ENCODE data around the gene TBCK. TPM values are rescaled to one million over a fixed set of nuclear protein-coding genes. Genes with fewer than 3 reads are reported as not detected.

Gene TBCK
- total RNA-seq, 1 experiment from 2014 or later = 22.3 TPM

- H3K9me3 ChIP-seq (ENCODE audit: control insufficient read depth in 1 of 2, insufficient read depth in 1 of 2, low read depth in 1 of 2, low read length in 2 of 2) = no peaks in the 10 kb centered on the region
- H3K27me3 ChIP-seq (ENCODE audit: insufficient read depth, low read length) = no peaks in the 10 kb centered on the region
- H3K9ac ChIP-seq (ENCODE audit: low read length) = no peak overlapping the region
- H3K9me2 ChIP-seq (ENCODE audit: insufficient read depth) = no peaks in the 10 kb centered on the region
- CTCF ChIA-PET = no interaction called here
- intact Hi-C loops (cut with micrococcal nuclease) = no loop called here
- H3K36me3 ChIP-seq (ENCODE audit: control insufficient read depth in 1 of 2, insufficient read depth in 2 of 2, low read length in 2 of 2) = no peaks in the 10 kb centered on the region
- no peak for DNase-seq (ENCODE audit: low read depth, low spot score)
- TF ChIP-seq ATF3 (IDR thresholded peaks at IDR 0.05) = no peak
- no peak for TF ChIP-seq TCF7L2 (IDR thresholded peaks at IDR 0.05; ENCODE audit: borderline replicate concordance, extremely low read depth, insufficient read depth, insufficient read length)
- no peak for TF ChIP-seq RAD21 (IDR thresholded peaks at IDR 0.05; ENCODE audit: low read depth)
- no peak for TF ChIP-seq SP1 (IDR thresholded peaks at IDR 0.05; ENCODE audit: low read depth)
- no peak for TF ChIP-seq ZBTB33 (IDR thresholded peaks at IDR 0.05; ENCODE audit: extremely low read depth, insufficient replicate concordance, low read length)
- TF ChIP-seq SIN3A (IDR thresholded peaks at IDR 0.05; ENCODE audit: low read depth) = no peak
- no peak for TF ChIP-seq FOSL1 (IDR thresholded peaks at IDR 0.05; ENCODE audit: low read depth)
- TF ChIP-seq SRF (IDR thresholded peaks at IDR 0.05; ENCODE audit: low read depth) = no peak
- no peak for TF ChIP-seq POLR2A (IDR thresholded peaks at IDR 0.05; ENCODE audit: borderline replicate concordance, extremely low read depth, insufficient read depth, insufficient read length)
- BruUV-seq (replicated peaks) = no TSS peak
- no peaks in the 10 kb centered on the region for H3K79me2 ChIP-seq (ENCODE audit: insufficient read depth, low read length)
- no peak overlapping the region for H2AFZ ChIP-seq (ENCODE audit: low read depth, low read length, poor library complexity, severe bottlenecking)
- H4K20me1 ChIP-seq (ENCODE audit: insufficient read depth) = no peaks in the 10 kb centered on the region; the same call in 1 of the 2 replicates
- no peak for ATAC-seq
- RAD21 ChIA-PET (ENCODE audit: low non-redundant PET in 1 of 2, low total read pairs in 2 of 2, uncharacterized antibody in 2 of 2, unreplicated experiment in 2 of 2) = no interaction called here
- no peaks in the 10 kb centered on the region for H3K4me1 ChIP-seq (ENCODE audit: control insufficient read depth in 1 of 2, insufficient read depth in 2 of 2, low read length in 2 of 2)
- no peak overlapping the region for H3K27ac ChIP-seq (ENCODE audit: low read depth, low read length)
- POLR2A ChIA-PET = no interaction called here
- no peak overlapping the region for H3K4me2 ChIP-seq (ENCODE audit: low read length)
- no peak overlapping the region for H3K4me3 ChIP-seq (replicated peaks in 1 of 2; ENCODE audit: low read depth in 1 of 2, low read length in 2 of 2)
Measured at GRCh38 chr4:106255195-106255594, 60.8 kb downstream of the TBCK start.
